Activated naive CD8-positive, alpha-beta T cell treated with anti-CD3 and anti-CD28 coated beads for 36 hours (primary cell): Measurements from ENCODE around the gene TRPV5. TPM values are rescaled to one million over a fixed set of nuclear protein-coding genes. Genes with fewer than 3 reads are reported as not detected.
A peak's percentile ranks its signal among the peaks of the same experiment; 100 is the strongest.

ENCODE experiments used
- DNase-seq: peaks from one replicate; pipeline ENCODE4 v3.0.0; 2021
- H3K27ac Mint-ChIP-seq: one replicate; pipeline ENCODE4 v1.8.0; 2022; ENCODE audit warnings: mild to moderate bottlenecking, moderate library complexity, mixed read lengths
- H3K27me3 Mint-ChIP-seq: one replicate; pipeline ENCODE4 v1.8.0; 2022; ENCODE audit warnings: mild to moderate bottlenecking, mixed read lengths
- H3K36me3 Mint-ChIP-seq: one replicate; pipeline ENCODE4 v1.8.0; 2021; ENCODE audit warnings: mild to moderate bottlenecking, mixed read lengths
- H3K4me1 Mint-ChIP-seq: one replicate; pipeline ENCODE4 v1.8.0; 2021; ENCODE audit warnings: mixed read lengths
- H3K4me3 Mint-ChIP-seq: one replicate; pipeline ENCODE4 v1.8.0; 2022; ENCODE audit warnings: mild to moderate bottlenecking, moderate library complexity, mixed read lengths
- H3K9me3 Mint-ChIP-seq: one replicate; pipeline ENCODE4 v1.8.0; 2022; ENCODE audit warnings: mixed read lengths
- total RNA-seq, 2 experiments: library from RNA; stranded (reverse); gene quantifications; one replicate each; pipeline ENCODE4 v1.2.3, GENCODE V29; 2021

TRPV5 gene
- total RNA-seq, 2 experiments from 2014 or later = not detected

DNA sequence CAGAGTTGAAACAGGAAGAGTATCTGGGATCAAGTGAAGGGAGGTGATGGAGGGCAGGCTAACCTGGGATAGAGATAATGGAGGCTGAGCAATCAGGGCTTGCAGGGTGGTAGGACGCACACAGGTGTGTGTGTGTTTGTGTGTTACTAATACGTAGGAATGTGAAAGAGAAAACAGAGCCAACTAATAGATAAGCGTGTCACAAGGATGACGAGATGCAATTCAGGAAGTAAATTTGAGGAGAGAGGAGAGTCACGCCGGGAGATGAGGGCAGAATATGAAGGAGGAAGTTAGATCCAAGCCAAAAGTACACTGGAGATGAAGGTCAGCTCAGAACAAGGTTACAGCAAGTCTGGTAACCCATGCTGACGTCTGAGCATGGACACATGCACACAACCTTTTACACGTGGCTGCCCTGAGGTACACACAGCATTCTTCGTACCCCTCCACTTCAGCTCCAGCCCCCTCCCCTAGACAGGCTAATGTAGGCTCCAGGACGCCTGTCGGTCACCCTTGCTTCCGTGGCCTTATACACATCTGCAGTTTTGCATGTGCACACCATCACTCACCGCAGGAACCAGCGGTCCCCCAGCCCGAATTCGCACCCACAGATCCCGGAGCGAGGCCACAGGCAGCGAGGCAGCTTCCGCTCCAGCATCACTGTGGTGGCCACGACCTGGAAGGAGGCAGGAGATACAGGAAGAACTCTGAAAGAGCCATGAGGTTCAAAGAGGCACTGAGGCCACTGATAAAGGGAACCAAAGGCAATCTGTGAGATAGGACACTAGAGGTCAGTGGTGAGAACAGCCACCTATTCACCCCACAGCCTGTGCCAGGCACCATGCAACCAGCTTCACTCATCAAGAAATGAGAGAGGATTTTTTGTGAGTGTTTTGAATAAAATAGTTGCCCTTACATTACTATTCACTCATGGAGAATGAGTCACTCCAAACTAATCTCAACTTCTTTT, 24.3 kb downstream of the TRPV5 start:
- Mint-ChIP-seq H3K27me3 (peaks cover 6% of the 10 kb centered on the region), H3K4me3 (no peak overlapping the region)

DNA sequence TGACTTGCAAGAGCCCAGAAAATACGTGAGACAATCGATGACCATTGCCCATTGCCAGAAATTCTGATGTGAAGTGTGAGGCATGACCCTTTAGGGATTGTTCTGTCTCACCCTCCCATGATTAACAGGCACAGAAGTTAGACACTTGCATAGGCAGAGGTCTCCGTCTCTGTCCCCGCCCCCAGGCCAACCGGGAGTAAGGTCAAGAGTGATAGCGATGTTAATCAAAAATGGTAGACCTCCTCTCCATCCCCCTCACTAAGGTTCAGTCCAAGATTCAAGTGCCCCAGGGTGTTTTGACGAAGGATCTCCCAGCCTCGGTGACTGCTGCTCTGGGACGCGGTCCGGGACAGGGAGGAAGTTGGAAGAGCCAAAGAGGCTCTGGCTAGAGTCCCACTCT, 25.3 kb downstream of the TRPV5 start:
- no peak overlapping the region for H3K27ac Mint-ChIP-seq
- H3K36me3 Mint-ChIP-seq = no peaks in the 10 kb centered on the region
- no peak for DNase-seq
- H3K27me3 Mint-ChIP-seq = peaks cover 6% of the 10 kb centered on the region
- H3K4me3 Mint-ChIP-seq = no peak overlapping the region
- no peaks in the 10 kb centered on the region for H3K4me1 Mint-ChIP-seq
- peaks cover 1% of the 10 kb centered on the region for H3K9me3 Mint-ChIP-seq

More for the DNA sequence above, 24.3 kb downstream of the TRPV5 start:
- Mint-ChIP-seq H3K36me3 (no peaks in the 10 kb centered on the region), H3K4me1 (no peaks in the 10 kb centered on the region), H3K9me3 (no peaks in the 10 kb centered on the region), H3K27ac (no peak overlapping the region)
- no peak for DNase-seq

DNA sequence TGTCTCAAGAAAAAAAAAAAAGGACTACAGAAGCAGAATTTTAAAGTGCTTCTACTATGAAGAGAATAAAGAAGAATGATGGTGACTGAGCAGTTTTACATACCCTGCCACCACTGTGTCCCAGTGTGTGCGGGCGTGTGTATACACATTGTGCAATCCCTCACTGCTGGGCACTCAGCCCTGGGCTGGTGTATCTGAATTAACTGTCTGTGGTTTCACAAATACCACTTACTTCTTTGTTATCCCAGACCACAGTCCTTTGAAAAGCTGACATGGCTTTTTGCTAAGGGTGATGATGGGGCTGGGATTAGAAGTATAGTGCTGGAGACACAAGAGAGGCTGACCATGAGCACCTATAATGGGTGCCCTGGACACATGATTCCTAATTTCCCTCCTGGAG, 26.9 kb downstream of the TRPV5 start:
- no peak overlapping the region for H3K27ac Mint-ChIP-seq
- no peaks in the 10 kb centered on the region for H3K4me1 Mint-ChIP-seq
- H3K36me3 Mint-ChIP-seq = peaks cover 1% of the 10 kb centered on the region
- no peak for DNase-seq
- no peak overlapping the region for H3K4me3 Mint-ChIP-seq
- H3K9me3 Mint-ChIP-seq = peaks cover 1% of the 10 kb centered on the region
- H3K27me3 Mint-ChIP-seq = peaks cover 3% of the 10 kb centered on the region

DNA sequence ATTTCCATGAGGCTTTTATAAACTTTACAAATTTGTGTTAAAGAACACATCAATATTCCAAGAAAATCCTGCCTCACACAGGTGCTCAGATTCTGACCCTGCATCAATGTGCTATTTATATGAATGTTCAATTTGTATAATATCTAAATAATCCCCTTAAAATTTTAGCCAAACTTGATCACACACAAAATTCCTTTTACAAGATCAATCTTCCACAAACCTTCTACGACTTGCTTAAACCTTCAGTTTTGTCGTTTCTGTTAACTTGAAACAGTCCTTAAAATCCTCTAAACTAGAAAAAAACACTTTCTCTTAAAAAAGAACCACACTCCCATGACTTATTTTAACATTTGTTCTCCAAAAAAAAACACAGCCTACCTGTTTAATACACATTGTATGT, 27.8 kb downstream of the TRPV5 start:
- DNase-seq = no peak
- no peaks in the 10 kb centered on the region for H3K4me1 Mint-ChIP-seq
- no peak overlapping the region for H3K27ac Mint-ChIP-seq
- H3K9me3 Mint-ChIP-seq = peaks cover 1% of the 10 kb centered on the region
- H3K27me3 Mint-ChIP-seq = peaks cover 3% of the 10 kb centered on the region
- H3K36me3 Mint-ChIP-seq = peaks cover 1% of the 10 kb centered on the region
- H3K4me3 Mint-ChIP-seq = no peak overlapping the region

DNA sequence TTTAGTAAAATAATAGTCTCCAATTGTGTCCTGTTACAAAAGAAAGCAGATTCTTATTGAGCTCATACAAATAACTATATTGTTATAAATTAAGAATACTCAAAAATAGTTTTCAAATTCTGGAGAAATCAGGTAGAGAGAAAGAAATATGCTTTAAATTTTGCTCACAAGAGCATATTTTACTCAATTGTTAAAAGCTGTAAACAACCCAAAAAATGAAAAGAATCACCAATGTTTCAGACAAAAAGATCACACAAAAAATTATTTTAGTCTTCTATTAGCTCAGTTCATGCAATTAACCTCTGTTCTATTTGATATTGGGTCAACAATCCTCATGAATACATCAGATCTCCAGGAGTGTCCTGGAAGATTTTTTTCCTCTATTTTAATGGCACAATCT, 29.4 kb downstream of the TRPV5 start:
- Mint-ChIP-seq H3K27me3 (no peaks in the 10 kb centered on the region), H3K9me3 (peaks cover 1% of the 10 kb centered on the region), H3K4me1 (no peaks in the 10 kb centered on the region), H3K36me3 (peaks cover 1% of the 10 kb centered on the region), H3K4me3 (no peak overlapping the region), H3K27ac (no peak overlapping the region)
- DNase-seq = no peak

DNA sequence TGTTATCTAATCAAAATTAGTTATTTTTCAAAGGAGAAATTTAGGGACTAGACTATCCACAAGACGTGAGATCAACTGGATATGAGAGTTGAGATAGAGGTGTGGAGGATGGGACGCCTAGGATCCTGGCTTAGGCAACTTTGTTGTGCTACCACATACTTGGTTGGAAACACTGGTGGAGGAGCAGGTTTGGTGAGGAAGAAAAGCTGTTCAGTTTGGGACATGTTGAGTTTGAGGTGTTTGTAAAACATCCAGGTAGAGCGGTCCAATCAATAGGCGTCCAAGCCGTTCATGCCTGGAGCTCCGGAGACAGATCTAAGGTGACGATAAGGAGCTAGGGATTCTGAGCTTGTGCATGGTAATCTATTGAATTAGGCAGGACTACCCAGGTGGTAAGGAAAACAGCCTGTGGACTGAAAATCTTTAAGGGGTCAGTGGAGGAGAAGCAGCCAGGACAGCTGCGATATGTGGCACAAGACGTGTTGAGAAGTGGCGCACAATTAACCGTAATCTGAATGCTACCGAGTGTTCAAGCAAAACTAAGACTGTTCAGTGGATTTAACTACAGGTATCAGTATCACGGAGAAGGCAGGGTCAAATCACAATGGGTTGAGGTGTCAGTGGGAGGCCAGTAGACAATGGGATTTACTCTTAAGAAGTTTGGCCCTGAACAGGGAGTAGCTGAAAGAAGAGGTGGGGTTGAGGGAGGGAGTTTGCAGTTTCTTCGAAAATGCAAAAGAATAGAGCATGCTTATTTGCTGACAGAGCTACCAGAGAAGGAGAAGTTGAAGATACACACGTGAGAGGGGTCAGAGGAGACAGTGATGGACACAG, 31.9 kb downstream of the TRPV5 start:
- Mint-ChIP-seq H3K4me3 (no peak overlapping the region), H3K9me3 (peaks cover 1% of the 10 kb centered on the region), H3K27me3 (no peaks in the 10 kb centered on the region), H3K4me1 (no peaks in the 10 kb centered on the region), H3K27ac (no peak overlapping the region), H3K36me3 (peaks cover 1% of the 10 kb centered on the region)
- no peak for DNase-seq

DNA sequence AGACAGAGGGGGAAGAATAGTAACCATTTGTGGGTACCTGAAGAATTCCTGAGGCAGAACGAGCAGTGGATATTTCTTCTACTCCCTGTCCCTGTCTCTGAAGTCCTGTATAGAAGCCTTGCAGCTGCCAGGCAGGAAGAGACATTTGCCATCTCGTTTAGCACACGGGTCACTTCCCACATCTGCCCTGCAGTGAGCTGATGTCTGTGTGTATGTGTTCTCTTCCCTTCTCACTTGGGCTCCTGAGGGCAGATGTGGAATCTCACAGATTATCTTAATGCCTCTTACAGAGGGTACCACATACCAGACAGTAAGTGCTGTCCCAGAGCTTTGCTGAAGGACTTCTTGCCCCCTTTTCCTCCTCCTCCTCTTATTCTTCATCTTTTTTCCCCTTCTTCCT, 33.9 kb downstream of the TRPV5 start:
- Mint-ChIP-seq H3K4me3 (no peak overlapping the region), H3K36me3 (peaks cover 1% of the 10 kb centered on the region), H3K27me3 (peaks cover 3% of the 10 kb centered on the region), H3K27ac (no peak overlapping the region), H3K9me3 (peaks cover 1% of the 10 kb centered on the region), H3K4me1 (no peaks in the 10 kb centered on the region)
- no peak for DNase-seq

DNA sequence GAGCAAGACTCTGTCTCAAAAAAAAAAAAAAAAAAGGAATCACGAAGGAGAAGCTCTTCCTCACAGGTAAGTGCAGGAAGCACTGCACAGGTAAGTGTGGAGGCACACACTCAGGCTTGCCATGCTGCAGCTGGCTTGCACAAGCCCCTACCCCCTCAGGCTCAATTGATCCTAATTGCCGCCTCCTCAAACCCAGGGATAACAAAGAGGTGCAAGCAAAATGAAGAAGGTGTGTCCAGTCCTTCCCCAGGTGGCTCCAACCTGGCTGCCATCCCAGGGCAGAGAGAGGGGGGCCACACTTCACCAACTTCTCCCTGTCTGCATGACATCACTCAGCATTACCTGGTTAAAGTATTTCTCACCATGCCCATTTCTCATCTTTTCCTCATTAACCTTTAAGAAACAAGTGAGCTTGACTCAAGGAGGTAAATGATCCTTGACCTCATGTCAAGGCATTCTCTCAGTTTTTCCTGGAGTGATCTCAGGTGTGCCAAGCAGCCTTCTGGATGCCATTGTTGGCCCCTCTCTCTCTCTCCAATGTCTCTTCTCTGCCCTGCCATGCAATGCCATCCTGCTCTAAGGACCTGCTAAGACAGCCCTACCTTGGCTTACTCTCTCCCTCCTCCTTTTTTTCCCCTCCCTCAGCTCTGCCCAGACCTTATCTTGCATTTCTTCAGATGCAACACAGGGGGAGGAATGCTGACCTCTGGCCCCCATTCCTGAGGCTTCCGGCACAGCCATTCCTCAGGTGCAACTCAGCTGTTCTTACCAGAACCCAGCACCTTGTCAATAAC, 35.0 kb downstream of the TRPV5 start:
- Mint-ChIP-seq H3K4me3 (no peak overlapping the region), H3K36me3 (peaks cover 1% of the 10 kb centered on the region), H3K27ac (no peak overlapping the region), H3K27me3 (peaks cover 3% of the 10 kb centered on the region), H3K9me3 (peaks cover 1% of the 10 kb centered on the region), H3K4me1 (no peaks in the 10 kb centered on the region)
- no peak for DNase-seq

DNA sequence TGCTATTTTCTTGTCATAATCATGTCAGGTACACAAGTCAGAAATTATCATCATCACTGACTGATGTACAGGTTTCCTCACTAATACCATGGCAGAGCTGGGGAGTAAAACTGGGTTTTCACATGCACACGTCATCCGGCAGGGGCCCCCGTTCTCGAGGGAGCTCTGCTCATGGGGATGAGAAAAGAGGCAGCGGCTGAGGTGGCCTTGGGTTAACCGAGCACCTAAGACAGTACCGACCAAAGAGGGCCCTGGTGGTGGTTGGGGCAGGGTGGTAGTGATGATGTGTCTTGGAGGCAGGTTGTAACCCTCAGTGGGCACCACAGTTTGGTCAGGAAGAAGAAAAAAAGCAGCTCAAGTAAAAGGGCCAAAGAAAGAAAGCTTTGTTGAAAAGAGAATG, 35.9 kb downstream of the TRPV5 start:
- Mint-ChIP-seq H3K4me3 (no peak overlapping the region), H3K4me1 (no peaks in the 10 kb centered on the region), H3K9me3 (no peaks in the 10 kb centered on the region), H3K27me3 (peaks cover 3% of the 10 kb centered on the region), H3K27ac (peak overlapping the region; percentile 34), H3K36me3 (no peaks in the 10 kb centered on the region)
- DNase-seq = no peak

DNA sequence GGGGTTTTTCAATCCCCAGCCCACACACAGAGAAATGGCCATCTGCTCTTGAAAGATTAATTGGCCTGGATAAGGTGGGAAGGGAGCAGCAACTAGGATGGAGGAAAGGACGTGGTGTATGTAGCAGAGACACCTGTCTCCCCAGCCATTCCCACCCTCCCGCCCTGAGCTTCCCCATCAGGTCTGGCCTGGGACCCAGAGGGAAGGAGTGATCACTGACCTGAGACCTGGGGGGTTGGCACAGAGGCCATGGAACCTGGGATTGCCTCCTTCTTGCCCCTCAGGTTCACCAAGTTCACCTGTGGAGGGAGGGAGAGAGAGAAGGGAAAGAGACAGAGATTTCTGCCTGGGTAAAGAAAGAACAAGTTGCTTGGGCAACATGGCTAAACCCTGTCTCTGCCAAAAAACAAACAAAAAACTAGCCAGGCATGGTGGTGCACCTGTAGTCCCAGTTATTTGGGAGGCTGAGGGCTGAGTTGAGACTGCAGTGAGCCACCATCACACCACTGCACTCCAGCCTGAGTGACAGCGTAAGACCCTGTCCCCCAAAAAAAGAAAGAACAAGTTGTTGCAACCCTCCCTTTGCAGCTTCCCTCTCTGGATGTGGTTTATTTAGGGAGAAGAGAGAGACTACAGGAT, 36.7 kb downstream of the TRPV5 start:
- peaks cover 3% of the 10 kb centered on the region for H3K27me3 Mint-ChIP-seq
- DNase-seq = no peak
- H3K9me3 Mint-ChIP-seq = no peaks in the 10 kb centered on the region
- H3K4me3 Mint-ChIP-seq = no peak overlapping the region
- no peaks in the 10 kb centered on the region for H3K4me1 Mint-ChIP-seq
- no peaks in the 10 kb centered on the region for H3K36me3 Mint-ChIP-seq
- H3K27ac Mint-ChIP-seq = no peak overlapping the region

DNA sequence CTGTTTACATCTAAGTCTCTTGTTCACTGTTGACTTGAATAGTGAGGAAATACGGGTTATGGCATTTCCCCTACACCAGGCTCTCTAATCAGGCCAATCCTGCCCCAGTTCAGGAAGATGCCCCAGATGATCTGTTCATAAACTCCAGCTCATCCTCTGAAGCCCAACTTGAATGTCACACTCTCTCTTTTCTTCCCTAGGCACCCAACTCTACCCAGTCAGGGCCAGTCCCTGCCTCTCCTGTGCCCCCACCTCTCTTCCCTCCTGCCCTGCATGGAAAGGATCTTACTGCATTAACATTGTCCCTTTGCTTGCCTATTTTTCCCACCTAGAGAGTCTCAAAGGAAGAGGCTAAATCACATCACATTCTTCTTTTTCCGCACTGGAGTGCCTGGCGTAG, 37.4 kb downstream of the TRPV5 start:
- no peaks in the 10 kb centered on the region for H3K4me1 Mint-ChIP-seq
- H3K4me3 Mint-ChIP-seq = no peak overlapping the region
- no peak overlapping the region for H3K27ac Mint-ChIP-seq
- no peak for DNase-seq
- H3K27me3 Mint-ChIP-seq = peaks cover 3% of the 10 kb centered on the region
- no peaks in the 10 kb centered on the region for H3K36me3 Mint-ChIP-seq
- H3K9me3 Mint-ChIP-seq = no peaks in the 10 kb centered on the region

DNA sequence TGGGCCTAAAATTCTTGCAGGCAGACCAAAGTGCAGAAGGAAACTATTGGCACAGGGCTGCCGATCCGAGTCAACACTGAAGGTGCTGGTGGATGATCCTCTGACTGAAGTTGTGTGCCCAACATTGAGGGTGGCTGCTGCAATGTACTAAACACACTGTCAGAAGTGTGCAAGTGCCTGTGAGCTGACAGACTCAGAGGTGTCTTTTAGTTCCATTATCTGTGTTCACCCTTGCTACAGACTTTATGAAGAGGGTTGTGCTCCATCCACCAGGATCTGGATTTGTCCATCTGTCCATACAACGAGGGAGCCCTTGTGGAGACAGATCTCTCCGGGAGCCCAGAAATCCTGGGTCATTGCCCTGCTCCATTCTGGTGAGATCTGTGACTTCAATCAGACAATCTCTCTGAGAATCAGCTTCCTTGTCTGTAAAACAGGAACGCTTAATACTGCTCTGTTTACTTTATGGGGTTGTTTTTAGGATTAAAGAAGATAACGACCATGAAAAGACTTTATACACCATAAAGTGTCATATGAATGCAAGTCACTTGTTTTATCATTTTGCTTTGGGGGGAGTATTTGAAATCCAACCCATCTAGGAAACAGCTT, 38.5 kb downstream of the TRPV5 start:
- no peak overlapping the region for H3K27ac Mint-ChIP-seq
- no peak for DNase-seq
- H3K4me3 Mint-ChIP-seq = no peak overlapping the region
- no peaks in the 10 kb centered on the region for H3K36me3 Mint-ChIP-seq
- peaks cover 3% of the 10 kb centered on the region for H3K27me3 Mint-ChIP-seq
- no peaks in the 10 kb centered on the region for H3K4me1 Mint-ChIP-seq
- no peaks in the 10 kb centered on the region for H3K9me3 Mint-ChIP-seq

DNA sequence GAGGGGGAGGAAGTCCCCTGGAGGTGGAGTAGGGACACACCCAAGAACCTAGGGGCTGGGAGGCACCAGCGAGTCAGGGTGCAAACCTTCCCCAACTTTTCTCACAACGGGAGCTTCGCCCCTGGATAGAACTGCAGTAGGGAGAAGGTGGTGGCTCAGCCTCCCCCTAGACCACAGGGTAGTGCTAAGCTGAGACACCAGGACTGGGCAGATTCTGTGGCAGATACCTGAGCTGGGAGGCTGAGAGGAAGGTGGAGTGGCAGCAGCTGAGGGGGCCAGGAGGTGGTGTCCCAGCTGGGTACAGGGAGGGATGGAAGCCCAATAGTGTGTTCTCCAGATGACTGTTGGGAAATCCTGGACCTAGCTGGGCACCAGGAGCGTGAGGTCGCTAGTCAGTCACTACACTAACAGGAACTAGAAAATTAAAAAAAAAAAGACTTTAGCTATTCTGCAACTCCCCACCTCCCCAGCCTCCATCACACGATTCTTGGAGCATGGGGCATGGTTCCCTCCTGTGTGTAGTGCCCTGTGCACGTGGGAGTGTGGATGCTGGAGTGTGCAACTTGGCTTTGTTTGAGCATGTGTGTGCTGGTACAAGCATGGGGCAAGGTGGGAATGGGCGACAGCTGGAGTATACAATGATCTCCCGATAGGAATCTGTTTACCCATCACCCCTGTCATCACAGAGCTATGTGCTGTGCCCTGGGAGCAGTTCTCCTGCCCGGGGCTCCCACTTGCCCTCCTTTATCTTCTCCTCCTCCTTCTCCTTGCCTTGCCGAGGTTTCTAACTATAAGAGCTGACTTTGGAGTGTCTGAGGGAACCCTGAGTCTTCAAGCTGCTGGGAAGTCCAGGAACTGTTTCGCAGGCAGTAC, 39.2 kb downstream of the TRPV5 start:
- no peak overlapping the region for H3K4me3 Mint-ChIP-seq
- no peaks in the 10 kb centered on the region for H3K36me3 Mint-ChIP-seq
- H3K9me3 Mint-ChIP-seq = no peaks in the 10 kb centered on the region
- no peak overlapping the region for H3K27ac Mint-ChIP-seq
- H3K4me1 Mint-ChIP-seq = no peaks in the 10 kb centered on the region
- no peak for DNase-seq
- H3K27me3 Mint-ChIP-seq = peaks cover 3% of the 10 kb centered on the region
